ENCODE data around the gene ZNF541. TPM values are rescaled to one million over a fixed set of nuclear protein-coding genes. Genes with fewer than 3 reads are reported as not detected.

ZNF541 gene
- total RNA-seq, 1 experiment from 2014 or later = 0.07 TPM

GRCh38 chr19:47595944-47596343 lies 23.0 kb upstream of the ZNF541 start:
- CTCF ChIA-PET = interaction anchor here (0.6 kb wide), 1 partner anchor 63 kb away, joined by 3 read pairs; no protein-coding TSS in a partner anchor
- no peak for ATAC-seq
- peaks cover 19% of the 10 kb centered on the region for H3K4me1 Mint-ChIP-seq
- TF ChIP-seq ERG (CRISPR knock-in tag; IDR thresholded peaks at IDR 0.05) (no peak), ZNF219 (CRISPR knock-in tag; IDR thresholded peaks at IDR 0.05; ENCODE audit: borderline replicate concordance) (no peak), E2F5 (CRISPR knock-in tag; IDR thresholded peaks at IDR 0.05) (no peak), GTF2I (CRISPR knock-in tag; conservative IDR thresholded peaks at IDR 0.05) (no peak), PREB (CRISPR knock-in tag; IDR thresholded peaks at IDR 0.05; ENCODE audit: borderline replicate concordance) (no peak), ETV6 (CRISPR knock-in tag; IDR thresholded peaks at IDR 0.05) (no peak), FOXP4 (CRISPR knock-in tag; IDR thresholded peaks at IDR 0.05) (no peak), ZSCAN18 (CRISPR knock-in tag; IDR thresholded peaks at IDR 0.05) (no peak)
- H3K36me3 Mint-ChIP-seq = no peaks in the 10 kb centered on the region
- no peak for DNase-seq (ENCODE audit: low spot score)
- H3K9me3 Mint-ChIP-seq = no peaks in the 10 kb centered on the region
- no peaks in the 10 kb centered on the region for H3K27me3 Mint-ChIP-seq (ENCODE audit: low read depth)
- POLR2A ChIA-PET = interaction anchor here (1.0 kb wide), 1 partner anchor 15 kb away, joined by 3 read pairs; no protein-coding TSS in a partner anchor
- no peak overlapping the region for H3K4me3 Mint-ChIP-seq
- no peak overlapping the region for H3K27ac Mint-ChIP-seq

GRCh38 chr19:47593860-47594259 lies 20.9 kb upstream of the ZNF541 start:
- Mint-ChIP-seq H3K9me3 (peaks cover 4% of the 10 kb centered on the region; the same call in 1 of the 2 replicates), H3K4me3 (no peak overlapping the region), H3K27me3 (ENCODE audit: low read depth) (no peaks in the 10 kb centered on the region; the same call in 1 of the 2 replicates), H3K4me1 (peaks cover 9% of the 10 kb centered on the region), H3K27ac (peak overlapping the region; percentile 41; the same call in 1 of the 2 replicates), H3K36me3 (no peaks in the 10 kb centered on the region)
- DNase-seq (ENCODE audit: low spot score) = no peak
- CTCF ChIA-PET = interaction anchor here (1.1 kb wide), 1 partner anchor 154 kb away, joined by 3 read pairs; no protein-coding TSS in a partner anchor
- no peak for ATAC-seq
- POLR2A ChIA-PET = interaction anchor here (0.6 kb wide), 1 partner anchor 55 kb away, joined by 7 read pairs; no protein-coding TSS in a partner anchor
- TF ChIP-seq ZNF512 (CRISPR knock-in tag; IDR thresholded peaks at IDR 0.05; ENCODE audit: borderline replicate concordance) (no peak), HMGXB4 (CRISPR knock-in tag; IDR thresholded peaks at IDR 0.05) (no peak), ZBTB21 (CRISPR knock-in tag; IDR thresholded peaks at IDR 0.05; ENCODE audit: borderline replicate concordance) (no peak), NFATC4 (CRISPR knock-in tag; IDR thresholded peaks at IDR 0.05) (no peak), SMAD4 (CRISPR knock-in tag; IDR thresholded peaks at IDR 0.05) (no peak), CREM (CRISPR knock-in tag; IDR thresholded peaks at IDR 0.05) (no peak), MYBL2 (CRISPR knock-in tag; IDR thresholded peaks at IDR 0.05) (no peak), RELA (CRISPR knock-in tag; IDR thresholded peaks at IDR 0.05; ENCODE audit: borderline replicate concordance) (no peak), NR3C1 (CRISPR knock-in tag; conservative IDR thresholded peaks at IDR 0.05; ENCODE audit: low read depth) (no peak), CDX4 (CRISPR knock-in tag; IDR thresholded peaks at IDR 0.05; ENCODE audit: borderline replicate concordance) (no peak), NFYB (CRISPR knock-in tag; conservative IDR thresholded peaks at IDR 0.05; ENCODE audit: low read depth) (no peak), FOXK1 (CRISPR knock-in tag; IDR thresholded peaks at IDR 0.05) (no peak), ETV6 (CRISPR knock-in tag; IDR thresholded peaks at IDR 0.05) (no peak), ZBTB43 (CRISPR knock-in tag; IDR thresholded peaks at IDR 0.05) (no peak)
